HepG2 (cell line): ENCODE results near the gene TEX22. TPM values are rescaled to one million over a fixed set of nuclear protein-coding genes. Genes with fewer than 3 reads are reported as not detected.

ENCODE experiments used
- JUN ChIP-seq: sonication (generic); formaldehyde crosslinking; IDR thresholded peaks from 2 replicates; pipeline ENCODE4 v1.4.0; 2020; ENCODE audit warnings: mild to moderate bottlenecking, missing genetic modification reagents
- KAT7 ChIP-seq: IDR thresholded peaks from 2 replicates; pipeline ENCODE4 v1.6.1; 2018; ENCODE audit warnings: borderline replicate concordance, missing compliant biosample characterization
- KLF16 ChIP-seq, 2 experiments: sonication (generic) in 1 of 2; formaldehyde crosslinking in 1 of 2; IDR thresholded peaks; 2 replicates each; pipeline versions ENCODE4 v1.6.1 to v1.8.0; 2016 to 2023; ENCODE audit warnings: missing genetic modification reagents in 2 of 2, missing compliant biosample characterization in 1 of 2
- NFATC3 ChIP-seq: sonication (generic); formaldehyde crosslinking; IDR thresholded peaks from 2 replicates; pipeline ENCODE4 v1.5.1; 2020; ENCODE audit warnings: mild to moderate bottlenecking, missing genetic modification reagents
- SNAPC4 ChIP-seq: sonication (generic); formaldehyde crosslinking; IDR thresholded peaks from 2 replicates; pipeline ENCODE4 v1.4.0; 2020; ENCODE audit warnings: mild to moderate bottlenecking, missing genetic modification reagents
- ZMYM3 ChIP-seq: sonication (generic); formaldehyde crosslinking; IDR thresholded peaks from 2 replicates; pipeline ENCODE4 v1.5.1; 2020; ENCODE audit warnings: mild to moderate bottlenecking, missing genetic modification reagents
- ZNF337 ChIP-seq: sonication (generic); formaldehyde crosslinking; IDR thresholded peaks from 2 replicates; pipeline ENCODE4 v1.5.1; 2020; ENCODE audit warnings: missing genetic modification reagents, low read depth, mild to moderate bottlenecking, borderline replicate concordance
- ZNF550 ChIP-seq: sonication (generic); formaldehyde crosslinking; IDR thresholded peaks from 2 replicates; pipeline ENCODE4 v1.4.0; 2020; ENCODE audit warnings: mild to moderate bottlenecking, missing genetic modification reagents, borderline replicate concordance
- ZNF558 ChIP-seq: sonication (generic); formaldehyde crosslinking; IDR thresholded peaks from 2 replicates; pipeline ENCODE4 v1.9.0; 2022; ENCODE audit warnings: mild to moderate bottlenecking, missing genetic modification reagents, borderline replicate concordance
- ZNF792 ChIP-seq: IDR thresholded peaks from 2 replicates; pipeline ENCODE4 v1.6.1; 2016
- ZNF841 ChIP-seq: sonication (generic); formaldehyde crosslinking; IDR thresholded peaks from 2 replicates; pipeline ENCODE4 v1.8.1; 2023; ENCODE audit warnings: missing genetic modification reagents, borderline replicate concordance
- polyA plus RNA-seq, 8 experiments: library from polyadenylated mRNA; depleted of rRNA in 3 of 8; stranded (reverse) in 7 of 8; unstranded in 1 of 8; fragments of >200 nt; fragmentation: Illumina TruSeq in 4 of 8; extraction: Trizol in 4 of 8; gene quantifications; 2 replicates each; pipeline versions ENCODE4 v1.2.1 to v1.2.3, GENCODE V29; 2011 to 2016; ENCODE audit warnings: low read depth in 4 of 8, missing spikeins in 1 of 8, mixed read lengths in 1 of 8; ENCODE audit not compliant: insufficient read depth in 1 of 8
- total RNA-seq, 5 experiments: library from RNA; depleted of rRNA; stranded (reverse); fragments of >200 nt; fragmentation: Illumina TruSeq; extraction: Trizol; gene quantifications; 2 replicates each; pipeline ENCODE4 v1.2.3, GENCODE V29; 2016; ENCODE audit warnings: low read depth in 1 of 5
- TF ChIP-seq, protein P1 (sequence below): sonication (generic); formaldehyde crosslinking; IDR thresholded peaks from 2 replicates; pipeline ENCODE4 v1.5.0; 2020; ENCODE audit warnings: mild to moderate bottlenecking, missing genetic modification reagents
- TF ChIP-seq, protein P2 (sequence below): conservative IDR thresholded peaks from 2 replicates; pipeline ENCODE4 v1.6.1; 2018; ENCODE audit warnings: missing genetic modification reagents
- TF ChIP-seq, protein P3 (sequence below): sonication (generic); formaldehyde crosslinking; IDR thresholded peaks from 2 replicates; pipeline ENCODE4 v1.4.0; 2020; ENCODE audit warnings: missing genetic modification reagents
- TF ChIP-seq, protein P4 (sequence below): sonication (generic); formaldehyde crosslinking; IDR thresholded peaks from 2 replicates; pipeline ENCODE4 v1.4.0; 2020; ENCODE audit warnings: mild to moderate bottlenecking, missing genetic modification reagents

TEX22 gene
- total and polyA plus RNA-seq, 2 of the 13 experiments (the other 11 are each of a cell fraction or from before 2014, with no cell fraction given): 0.07 to 0.27 TPM

- TF ChIP-seq ZMYM3 (CRISPR knock-in tag): 0 out of 2 replicates have a peak, but pooled peaks have one; percentile 32
- peak; percentile 57; the same call in 1 of the 2 replicates for TF ChIP-seq NFATC3 (CRISPR knock-in tag)
- no peak for TF ChIP-seq SNAPC4 (CRISPR knock-in tag)
- TF ChIP-seq JUN (CRISPR knock-in tag): 0 out of 2 replicates have a peak, but pooled peaks have one; percentile 41
- 0 out of 2 replicates have a peak, but pooled peaks have one; percentile 26 for TF ChIP-seq ZNF550 (CRISPR knock-in tag)
- peak; percentile 74; the same call in 1 of the 2 replicates for TF ChIP-seq ZNF792 (CRISPR knock-in tag)
- peak; percentile 38; the same call in 1 of the 2 replicates for TF ChIP-seq ZNF841 (CRISPR knock-in tag)
- TF ChIP-seq ZNF337 (CRISPR knock-in tag): 0 out of 2 replicates have a peak, but pooled peaks have one; percentile 67
- TF ChIP-seq KLF16 (CRISPR knock-in tag; IDR thresholded peaks at IDR 0.05): peak in 1 of 2 experiments; percentile 75; a peak in 1 of 4 replicates
- TF ChIP-seq, protein P1, sequence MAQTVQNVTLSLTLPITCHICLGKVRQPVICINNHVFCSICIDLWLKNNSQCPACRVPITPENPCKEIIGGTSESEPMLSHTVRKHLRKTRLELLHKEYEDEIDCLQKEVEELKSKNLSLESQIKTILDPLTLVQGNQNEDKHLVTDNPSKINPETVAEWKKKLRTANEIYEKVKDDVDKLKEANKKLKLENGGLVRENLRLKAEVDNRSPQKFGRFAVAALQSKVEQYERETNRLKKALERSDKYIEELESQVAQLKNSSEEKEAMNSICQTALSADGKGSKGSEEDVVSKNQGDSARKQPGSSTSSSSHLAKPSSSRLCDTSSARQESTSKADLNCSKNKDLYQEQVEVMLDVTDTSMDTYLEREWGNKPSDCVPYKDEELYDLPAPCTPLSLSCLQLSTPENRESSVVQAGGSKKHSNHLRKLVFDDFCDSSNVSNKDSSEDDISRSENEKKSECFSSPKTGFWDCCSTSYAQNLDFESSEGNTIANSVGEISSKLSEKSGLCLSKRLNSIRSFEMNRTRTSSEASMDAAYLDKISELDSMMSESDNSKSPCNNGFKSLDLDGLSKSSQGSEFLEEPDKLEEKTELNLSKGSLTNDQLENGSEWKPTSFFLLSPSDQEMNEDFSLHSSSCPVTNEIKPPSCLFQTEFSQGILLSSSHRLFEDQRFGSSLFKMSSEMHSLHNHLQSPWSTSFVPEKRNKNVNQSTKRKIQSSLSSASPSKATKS (CRISPR knock-in tag): 0 out of 2 replicates have a peak, but pooled peaks have one; percentile 75
- TF ChIP-seq, protein P2, sequence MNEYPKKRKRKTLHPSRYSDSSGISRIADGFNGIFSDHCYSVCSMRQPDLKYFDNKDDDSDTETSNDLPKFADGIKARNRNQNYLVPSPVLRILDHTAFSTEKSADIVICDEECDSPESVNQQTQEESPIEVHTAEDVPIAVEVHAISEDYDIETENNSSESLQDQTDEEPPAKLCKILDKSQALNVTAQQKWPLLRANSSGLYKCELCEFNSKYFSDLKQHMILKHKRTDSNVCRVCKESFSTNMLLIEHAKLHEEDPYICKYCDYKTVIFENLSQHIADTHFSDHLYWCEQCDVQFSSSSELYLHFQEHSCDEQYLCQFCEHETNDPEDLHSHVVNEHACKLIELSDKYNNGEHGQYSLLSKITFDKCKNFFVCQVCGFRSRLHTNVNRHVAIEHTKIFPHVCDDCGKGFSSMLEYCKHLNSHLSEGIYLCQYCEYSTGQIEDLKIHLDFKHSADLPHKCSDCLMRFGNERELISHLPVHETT (CRISPR knock-in tag): no peak
- TF ChIP-seq ZNF558: no peak; the same call in 1 of the 2 replicates
- peak; percentile 71; the same call in 1 of the 2 replicates for TF ChIP-seq KAT7
- TF ChIP-seq, protein P3, sequence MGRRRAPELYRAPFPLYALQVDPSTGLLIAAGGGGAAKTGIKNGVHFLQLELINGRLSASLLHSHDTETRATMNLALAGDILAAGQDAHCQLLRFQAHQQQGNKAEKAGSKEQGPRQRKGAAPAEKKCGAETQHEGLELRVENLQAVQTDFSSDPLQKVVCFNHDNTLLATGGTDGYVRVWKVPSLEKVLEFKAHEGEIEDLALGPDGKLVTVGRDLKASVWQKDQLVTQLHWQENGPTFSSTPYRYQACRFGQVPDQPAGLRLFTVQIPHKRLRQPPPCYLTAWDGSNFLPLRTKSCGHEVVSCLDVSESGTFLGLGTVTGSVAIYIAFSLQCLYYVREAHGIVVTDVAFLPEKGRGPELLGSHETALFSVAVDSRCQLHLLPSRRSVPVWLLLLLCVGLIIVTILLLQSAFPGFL (CRISPR knock-in tag): no peak
- TF ChIP-seq, protein P4, sequence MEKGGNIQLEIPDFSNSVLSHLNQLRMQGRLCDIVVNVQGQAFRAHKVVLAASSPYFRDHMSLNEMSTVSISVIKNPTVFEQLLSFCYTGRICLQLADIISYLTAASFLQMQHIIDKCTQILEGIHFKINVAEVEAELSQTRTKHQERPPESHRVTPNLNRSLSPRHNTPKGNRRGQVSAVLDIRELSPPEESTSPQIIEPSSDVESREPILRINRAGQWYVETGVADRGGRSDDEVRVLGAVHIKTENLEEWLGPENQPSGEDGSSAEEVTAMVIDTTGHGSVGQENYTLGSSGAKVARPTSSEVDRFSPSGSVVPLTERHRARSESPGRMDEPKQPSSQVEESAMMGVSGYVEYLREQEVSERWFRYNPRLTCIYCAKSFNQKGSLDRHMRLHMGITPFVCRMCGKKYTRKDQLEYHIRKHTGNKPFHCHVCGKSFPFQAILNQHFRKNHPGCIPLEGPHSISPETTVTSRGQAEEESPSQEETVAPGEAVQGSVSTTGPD (CRISPR knock-in tag): peak; percentile 35; the same call in 1 of the 2 replicates
Measured at GRCh38 chr14:105398726-105399465, 558 bp downstream of the TEX22 start (continued).
